Thyroid gland (tissue), 4 donors: ENCODE results near the gene COMMD6.

Experiments
- POLR2A ChIP-seq, 2 donors: fragments of 450-650 bp; IDR thresholded peaks; one replicate each; pipeline ENCODE4 v1.6.1; 2017; ENCODE audit warnings: antibody characterized with exemption in 2 of 2, mild to moderate bottlenecking in 2 of 2, moderate library complexity in 1 of 2
- TF ChIP-seq, protein P1 (sequence below), 6 experiments: fragments of 200-600 bp in 3 of 6; fragments of 450-650 bp in 3 of 6; sonication (generic) in 3 of 6; IDR thresholded peaks; one replicate each; pipeline ENCODE4 v1.5.1; 2016 to 2019; ENCODE audit warnings: antibody characterized with exemption in 6 of 6, mild to moderate bottlenecking in 2 of 6, inconsistent platforms in 1 of 6, moderate library complexity in 1 of 6

DNA sequence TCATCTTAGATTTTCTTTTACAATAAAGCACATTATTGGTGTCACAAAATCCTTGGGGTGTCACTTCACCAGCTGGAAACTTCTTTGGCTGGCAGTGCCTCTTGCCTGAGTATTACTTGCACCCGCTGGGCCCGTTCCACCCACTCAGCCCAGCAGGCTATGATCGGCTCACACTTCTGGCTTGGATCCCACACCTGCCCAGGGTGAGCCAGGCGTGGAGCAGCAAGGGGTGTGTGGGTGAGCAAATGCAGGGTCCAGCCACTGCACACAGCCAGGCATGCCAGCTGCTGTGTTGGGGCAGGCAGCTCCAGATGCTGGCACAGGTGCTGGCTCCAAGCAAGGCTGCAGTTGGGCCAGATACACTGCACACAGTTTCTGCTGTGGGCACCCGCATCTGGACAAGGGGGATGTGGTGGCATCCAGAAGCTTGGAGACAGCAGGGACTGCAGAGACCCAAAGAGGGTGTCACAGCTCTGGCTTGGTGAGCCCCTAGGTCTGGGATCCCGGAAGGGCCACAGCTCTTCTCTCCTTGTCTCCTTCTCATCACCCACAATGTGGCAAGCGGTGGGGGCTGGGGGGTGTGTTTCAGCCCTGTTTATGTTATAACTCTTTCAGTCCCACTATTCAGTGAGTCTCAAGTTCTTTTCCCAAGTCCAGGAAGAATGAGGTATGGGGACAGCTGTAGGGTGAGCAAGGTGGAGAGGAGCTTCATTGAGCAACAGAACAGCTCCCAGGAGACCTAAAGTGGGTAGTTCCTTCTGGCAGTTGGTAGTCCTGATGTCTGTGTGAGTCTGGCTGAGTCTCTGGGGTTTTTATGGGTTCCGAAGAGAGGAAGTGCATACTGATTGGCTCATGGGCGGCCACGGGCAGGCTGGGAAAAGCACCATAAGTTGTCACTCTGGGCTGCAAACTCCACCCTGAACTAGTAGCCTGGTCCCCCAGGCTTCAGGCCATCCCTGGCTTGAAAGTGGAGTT, 30.3 kb downstream of the COMMD6 start:
- no peak for TF ChIP-seq POLR2A (IDR thresholded peaks at IDR 0.05)
- TF ChIP-seq, protein P1, sequence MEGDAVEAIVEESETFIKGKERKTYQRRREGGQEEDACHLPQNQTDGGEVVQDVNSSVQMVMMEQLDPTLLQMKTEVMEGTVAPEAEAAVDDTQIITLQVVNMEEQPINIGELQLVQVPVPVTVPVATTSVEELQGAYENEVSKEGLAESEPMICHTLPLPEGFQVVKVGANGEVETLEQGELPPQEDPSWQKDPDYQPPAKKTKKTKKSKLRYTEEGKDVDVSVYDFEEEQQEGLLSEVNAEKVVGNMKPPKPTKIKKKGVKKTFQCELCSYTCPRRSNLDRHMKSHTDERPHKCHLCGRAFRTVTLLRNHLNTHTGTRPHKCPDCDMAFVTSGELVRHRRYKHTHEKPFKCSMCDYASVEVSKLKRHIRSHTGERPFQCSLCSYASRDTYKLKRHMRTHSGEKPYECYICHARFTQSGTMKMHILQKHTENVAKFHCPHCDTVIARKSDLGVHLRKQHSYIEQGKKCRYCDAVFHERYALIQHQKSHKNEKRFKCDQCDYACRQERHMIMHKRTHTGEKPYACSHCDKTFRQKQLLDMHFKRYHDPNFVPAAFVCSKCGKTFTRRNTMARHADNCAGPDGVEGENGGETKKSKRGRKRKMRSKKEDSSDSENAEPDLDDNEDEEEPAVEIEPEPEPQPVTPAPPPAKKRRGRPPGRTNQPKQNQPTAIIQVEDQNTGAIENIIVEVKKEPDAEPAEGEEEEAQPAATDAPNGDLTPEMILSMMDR (IDR thresholded peaks at IDR 0.05) = no peak
